LoVo (cell line): ENCODE measurements around the gene SORCS2.

Experiments used
- DNase-seq: peaks from one replicate; pipeline ENCODE4 v3.0.0-alpha.2; 2016; ENCODE audit warnings: low spot score

The SORCS2 gene

GRCh38 chr4:7510066-7510465, 317.7 kb downstream of the SORCS2 start:
- DNase-seq, result no peak

- DNase-seq, result no peak
Observed at GRCh38 chr4:7510538-7510937, 318.2 kb downstream of the SORCS2 start.

GRCh38 chr4:7511525-7511924, 319.2 kb downstream of the SORCS2 start:
- no peak for DNase-seq

GRCh38 chr4:7512428-7512827, 320.1 kb downstream of the SORCS2 start:
- DNase-seq, result no peak

- DNase-seq, result no peak
Observed at GRCh38 chr4:7512946-7513345, 320.6 kb downstream of the SORCS2 start.

- peak; percentile 10 for DNase-seq
Observed at GRCh38 chr4:7513671-7514070, 321.3 kb downstream of the SORCS2 start.

GRCh38 chr4:7514281-7514680, 321.9 kb downstream of the SORCS2 start:
- no peak for DNase-seq

GRCh38 chr4:7514789-7515188, 322.5 kb downstream of the SORCS2 start:
- DNase-seq, result no peak

- no peak for DNase-seq
Observed at GRCh38 chr4:7515390-7515902, 323.1 kb downstream of the SORCS2 start.

- no peak for DNase-seq
Observed at GRCh38 chr4:7516096-7516772, 323.9 kb downstream of the SORCS2 start.

GRCh38 chr4:7516773-7517144, 324.4 kb downstream of the SORCS2 start:
- no peak for DNase-seq

- DNase-seq, result no peak
Observed at GRCh38 chr4:7518871-7519637, 326.7 kb downstream of the SORCS2 start.

- DNase-seq, result no peak
Observed at GRCh38 chr4:7519638-7520376, 327.5 kb downstream of the SORCS2 start.

- no peak for DNase-seq
Observed at GRCh38 chr4:7521666-7522065, 329.3 kb downstream of the SORCS2 start.

- no peak for DNase-seq
Observed at GRCh38 chr4:7522452-7523220, 330.3 kb downstream of the SORCS2 start.

GRCh38 chr4:7523526-7523925, 331.2 kb downstream of the SORCS2 start:
- DNase-seq, result no peak

GRCh38 chr4:7524064-7524682, 331.8 kb downstream of the SORCS2 start:
- no peak for DNase-seq

GRCh38 chr4:7524843-7525242, 332.5 kb downstream of the SORCS2 start:
- DNase-seq, result no peak

GRCh38 chr4:7526491-7526890, 334.2 kb downstream of the SORCS2 start:
- no peak for DNase-seq

GRCh38 chr4:7526929-7527535, 334.7 kb downstream of the SORCS2 start:
- no peak for DNase-seq
